ENCODE results near the gene FMNL2. TPM values are rescaled to one million over a fixed set of nuclear protein-coding genes. Genes with fewer than 3 reads are reported as not detected.
A peak's percentile ranks its signal among the peaks of the same experiment; 100 is the strongest.

Gene FMNL2
- total RNA-seq, 3 donors from 2014 or later = 11.5 to 25.4 (median 12.0) TPM

- no peak overlapping the region for H3K4me3 ChIP-seq
- peaks cover 21% of the 10 kb centered on the region for H3K4me1 ChIP-seq (ENCODE audit: low read depth)
- no peak for TF ChIP-seq CTCF (IDR thresholded peaks at IDR 0.05)
- no peaks in the 10 kb centered on the region for H3K9me3 ChIP-seq
- H3K36me3 ChIP-seq (ENCODE audit: low read depth) = no peaks in the 10 kb centered on the region
- DNase-seq = peak in 1 of 3 donors; percentile 52
- peak; percentile 71 for ATAC-seq
- intact Hi-C loops (cut with DNase I, micrococcal nuclease) = no loop called here
Measured at GRCh38 chr2:152481881-152482583, 147.1 kb downstream of the FMNL2 start.

GRCh38 chr2:152483276-152484063, 148.5 kb downstream of the FMNL2 start:
- Histone ChIP-seq H3K4me3 (no peak overlapping the region), H3K9me3 (no peaks in the 10 kb centered on the region), H3K4me1 (ENCODE audit: low read depth) (peaks cover 29% of the 10 kb centered on the region), H3K36me3 (ENCODE audit: low read depth) (no peaks in the 10 kb centered on the region)
- TF ChIP-seq CTCF (IDR thresholded peaks at IDR 0.05) = no peak
- DNase-seq (no peak), ATAC-seq (no peak)
- intact Hi-C loops (cut with DNase I, micrococcal nuclease) = no loop called here

- Histone ChIP-seq H3K4me1 (ENCODE audit: low read depth) (peaks cover 31% of the 10 kb centered on the region), H3K4me3 (no peak overlapping the region), H3K36me3 (ENCODE audit: low read depth) (no peaks in the 10 kb centered on the region), H3K9me3 (no peaks in the 10 kb centered on the region)
- ATAC-seq (peak; percentile 90), DNase-seq (peak in 1 of 3 donors; percentile 65)
- no peak for TF ChIP-seq CTCF (IDR thresholded peaks at IDR 0.05)
- intact Hi-C loops (cut with DNase I, micrococcal nuclease) = no loop called here
Measured at GRCh38 chr2:152485954-152486736, 151.2 kb downstream of the FMNL2 start.

- no peak for TF ChIP-seq CTCF (IDR thresholded peaks at IDR 0.05)
- intact Hi-C loops (cut with DNase I, micrococcal nuclease) = no loop called here
- Histone ChIP-seq H3K4me3 (no peak overlapping the region), H3K9me3 (no peaks in the 10 kb centered on the region), H3K4me1 (ENCODE audit: low read depth) (peaks cover 31% of the 10 kb centered on the region), H3K36me3 (ENCODE audit: low read depth) (no peaks in the 10 kb centered on the region)
- DNase-seq (no peak), ATAC-seq (no peak)
Measured at GRCh38 chr2:152486737-152487400, 151.9 kb downstream of the FMNL2 start.

GRCh38 chr2:152488075-152488474, 153.1 kb downstream of the FMNL2 start:
- no peak for TF ChIP-seq CTCF (IDR thresholded peaks at IDR 0.05)
- ATAC-seq = no peak
- intact Hi-C loops (cut with DNase I, micrococcal nuclease) = no loop called here

More at GRCh38 chr2:152488075-152488474, 153.1 kb downstream of the FMNL2 start:
- no peak for DNase-seq
- H3K4me1 ChIP-seq (ENCODE audit: low read depth) = peaks cover 27% of the 10 kb centered on the region
- H3K9me3 ChIP-seq = no peaks in the 10 kb centered on the region
- H3K36me3 ChIP-seq (ENCODE audit: low read depth) = no peaks in the 10 kb centered on the region
- no peak overlapping the region for H3K4me3 ChIP-seq
